SH-SY5Y (cell line): Measurements from ENCODE around the gene NPY5R.

Experiments used
- GATA2 ChIP-seq: IDR thresholded peaks from 2 replicates; pipeline ENCODE4 v1.6.1; 2011; ENCODE audit warnings: mild to moderate bottlenecking, low read depth, low read length
- GATA3 ChIP-seq: IDR thresholded peaks from 2 replicates; pipeline ENCODE4 v1.6.1; 2011; ENCODE audit warnings: low read depth, mild to moderate bottlenecking, low read length, moderate library complexity

- TF ChIP-seq GATA3 (no peak), GATA2 (no peak)
Observed at GRCh38 chr4:163309466-163309865, 34.2 kb upstream of the NPY5R start.
